K562 treated with DMSO at 1 percent for 12 hours (cell line): ENCODE results near the gene OR2T27. TPM values are rescaled to one million over a fixed set of nuclear protein-coding genes. Genes with fewer than 3 reads are reported as not detected.

ENCODE experiments used
- total RNA-seq: library from RNA; unstranded; fragments of 300-600 nt; gene quantifications from 2 replicates; pipeline ENCODE4 v1.2.3, GENCODE V29; 2022; ENCODE audit not compliant: insufficient read depth

The OR2T27 gene
- not detected in 2 replicates for total RNA-seq

GRCh38 chr1:248655354-248655753 lies at the start of gene OR2T27:
OR2T27 (minus strand) TSS chr1:248655528; CDS start chr1:248650884, 4,644 bp downstream.

GRCh38 chr1:248702714-248703113 lies 47.4 kb upstream of the OR2T27 start, which contains the start of gene OR14I1:
OR14I1 (minus strand) TSS chr1:248702766.

GRCh38 chr1:248645178-248645577 lies 10.2 kb downstream of the OR2T27 start, which contains the start of gene OR2T35:
OR2T35 (minus strand) TSS chr1:248645278; CDS start chr1:248639258, 6,020 bp downstream.

GRCh38 chr1:248634991-248635390 lies 20.3 kb downstream of the OR2T27 start, which contains the start of gene OR2T11:
OR2T11 (minus strand) TSS chr1:248635091; CDS start chr1:248627128, 7,963 bp downstream.

Other genes starting within 250 kb of the OR2T27 start
- gene OR2T2, start 209.9 kb downstream of the OR2T27 start, total RNA-seq, result not detected in 2 replicates
- gene OR2T3, start 182.2 kb downstream of the OR2T27 start, total RNA-seq, result not detected in 2 replicates
- gene OR2T5, start 166.9 kb downstream of the OR2T27 start, total RNA-seq, result not detected in 2 replicates
- gene OR2G6, start 147.5 kb downstream of the OR2T27 start, total RNA-seq, result not detected in 2 replicates
- not detected in 2 replicates for gene OR2T29, start 92.8 kb downstream of the OR2T27 start, total RNA-seq
- gene OR2T34, start 80.8 kb downstream of the OR2T27 start, total RNA-seq, result not detected in 2 replicates
- not detected in 2 replicates for gene OR2T10, start 57.8 kb downstream of the OR2T27 start, total RNA-seq
- not detected in 2 replicates for gene OR2T11, start 20.4 kb downstream of the OR2T27 start, total RNA-seq
- not detected in 2 replicates for gene OR2T35, start 10.2 kb downstream of the OR2T27 start, total RNA-seq
- gene OR14I1, start 47.2 kb upstream of the OR2T27 start, total RNA-seq, result not detected in 2 replicates
- 0.82 and 2.5 TPM in 2 replicates for gene LYPD8, start 100.2 kb upstream of the OR2T27 start, total RNA-seq
- 25.6 and 30.2 TPM in 2 replicates for gene SH3BP5L, start 170.4 kb upstream of the OR2T27 start, total RNA-seq
- gene ZNF672, start 182.7 kb upstream of the OR2T27 start, total RNA-seq, result 53.8 and 75.6 TPM in 2 replicates
- gene ZNF692, start 203.6 kb upstream of the OR2T27 start, total RNA-seq, result 31.6 and 43.2 TPM in 2 replicates